Endometrium (tissue), 2 donors: ENCODE data around the gene LNP1.
"Not testable (repeated sequence)": the region's sequence is repeated elsewhere in the genome, so short reads cannot be mapped to it uniquely, and the experiment has no call there.

Experiments
- FAIRE-seq: peaks from 2 replicates; lab custom pipeline; 2012; peaks lifted over from hg19 to GRCh38; lab: Jason Lieb, UNC
- donor health status: control.
- donor health status: control.

LNP1 gene

DNA sequence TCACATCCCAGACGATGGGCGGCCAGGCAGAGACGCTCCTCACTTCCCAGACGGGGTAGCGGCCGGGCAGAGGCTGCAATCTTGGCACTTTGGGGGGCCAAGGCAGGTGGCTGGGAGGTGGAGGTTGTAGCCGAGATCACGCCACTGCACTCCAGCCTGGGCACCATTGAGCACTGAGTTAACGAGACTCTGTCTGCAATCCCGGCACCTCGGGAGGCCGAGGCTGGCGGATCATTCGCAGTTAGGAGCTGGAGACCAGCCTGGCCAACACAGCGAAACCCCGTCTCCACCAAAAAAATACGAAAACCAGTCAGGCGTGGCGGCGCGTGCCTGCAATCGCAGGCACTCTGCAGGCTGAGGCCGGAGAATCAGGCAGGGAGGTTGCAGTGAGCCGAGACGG is 77.2 kb downstream of the LNP1 start:
- not testable (repeated sequence) for FAIRE-seq

GRCh38 chr3:100480081-100480480 is 78.7 kb downstream of the LNP1 start:
- FAIRE-seq = no peak

DNA sequence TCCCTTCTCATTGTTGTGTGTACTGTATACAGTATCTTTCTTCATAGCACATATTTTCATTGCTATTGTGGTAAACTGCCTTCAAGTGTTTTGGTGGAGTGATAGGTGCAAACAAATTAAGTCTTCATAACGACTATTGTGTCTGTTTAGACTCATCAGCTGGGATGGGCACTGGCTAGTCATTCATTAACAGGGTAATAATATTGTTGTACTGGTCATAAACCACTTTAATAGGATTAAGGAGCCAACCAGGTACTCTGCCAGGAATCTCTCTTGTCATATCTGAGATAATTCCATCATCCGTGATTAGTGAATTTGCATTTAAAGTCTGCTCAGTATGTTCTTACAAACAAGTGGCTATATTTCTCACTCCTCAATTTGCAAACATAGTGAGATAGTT is 80.8 kb downstream of the LNP1 start:
- no peak for FAIRE-seq

DNA sequence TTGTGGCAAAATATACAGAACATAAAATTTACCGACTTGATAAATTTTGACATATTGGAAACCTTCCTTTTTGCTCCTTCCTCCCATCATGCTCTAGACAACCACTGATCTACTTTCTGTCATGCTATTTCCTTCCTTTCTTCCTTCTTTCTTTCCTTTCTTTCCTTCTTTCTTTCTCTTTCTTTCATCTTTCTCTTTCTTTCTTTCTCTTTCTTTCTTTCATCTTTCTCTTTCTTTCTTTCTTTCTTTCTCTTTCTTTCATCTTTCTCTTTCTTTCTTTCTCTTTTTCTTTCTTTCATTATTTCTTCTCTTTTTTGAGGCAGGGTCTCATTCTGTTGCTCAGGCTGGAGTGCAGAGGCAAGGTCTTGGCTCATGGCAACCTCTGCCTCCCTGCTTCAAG is 82.2 kb downstream of the LNP1 start:
- FAIRE-seq = no peak

GRCh38 chr3:100486808-100487207 is 85.5 kb downstream of the LNP1 start:
- no peak for FAIRE-seq

DNA sequence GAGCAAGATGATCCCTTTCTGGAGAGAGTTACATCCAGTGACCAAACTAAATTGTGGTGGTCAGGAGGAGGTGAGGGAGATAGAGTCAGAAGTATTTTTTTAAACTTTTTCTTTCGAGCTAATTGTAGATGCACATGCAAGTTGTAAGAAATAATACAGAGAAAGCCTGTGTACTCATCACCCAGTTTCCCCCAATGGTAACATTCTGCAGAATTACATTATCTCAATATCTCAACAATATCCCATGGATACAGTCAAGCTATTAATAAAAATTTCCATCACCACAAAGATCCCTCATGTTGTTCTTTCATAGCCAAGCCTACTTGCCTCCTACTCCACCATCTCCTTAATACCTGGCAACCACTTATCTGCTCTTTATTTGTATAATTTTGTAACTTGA is 87.8 kb downstream of the LNP1 start:
- no peak for FAIRE-seq

DNA sequence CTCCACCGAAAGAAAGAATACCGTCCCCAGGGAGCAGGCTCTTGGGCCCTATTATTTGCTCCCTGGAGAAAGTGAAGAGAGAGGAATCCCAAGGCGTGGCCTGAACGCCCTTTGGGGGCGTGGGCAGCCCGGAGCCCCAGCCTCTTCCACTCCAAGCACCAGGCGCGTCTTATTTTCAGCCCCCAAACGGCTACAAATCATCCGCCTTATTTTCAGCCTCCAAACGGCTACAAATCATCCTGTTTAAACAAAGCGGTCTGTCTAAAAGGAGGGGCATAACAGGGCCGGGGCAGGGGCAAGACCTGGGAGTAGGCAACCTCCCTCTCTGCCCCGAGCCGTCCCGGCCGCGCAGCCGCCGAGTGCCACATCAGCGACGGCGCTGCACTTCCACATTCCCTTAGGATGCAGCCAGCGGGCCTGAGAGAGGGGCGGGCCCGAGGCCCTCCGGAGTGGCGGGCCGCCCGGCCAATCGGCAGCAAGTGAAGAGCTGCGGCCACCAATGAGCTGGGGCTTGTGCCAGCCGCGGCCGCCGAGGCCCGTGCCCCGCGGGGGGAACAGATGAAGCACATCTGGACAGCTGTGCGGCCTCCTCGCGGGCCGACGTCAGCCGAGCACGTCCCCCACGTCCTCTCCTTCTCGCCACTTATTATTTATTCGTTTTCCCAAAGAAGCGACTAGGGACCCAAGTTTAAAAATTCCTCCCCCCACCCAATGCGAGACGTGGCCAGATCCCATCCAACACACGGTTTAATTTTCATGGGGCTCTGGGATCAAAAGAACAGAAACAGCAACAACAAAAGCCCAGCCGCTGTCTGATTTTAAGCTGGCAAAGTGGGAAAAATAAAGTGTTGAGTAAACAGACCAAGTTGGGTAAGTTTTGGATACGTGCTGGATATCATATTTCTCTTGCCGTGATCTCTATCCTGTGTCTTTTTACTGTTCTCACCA is 91.0 kb downstream of the LNP1 start, which contains the start of gene TMEM45A:
TSS of gene TMEM45A (plus strand) at position 561 of the 948 bp plus-strand sequence. CDS start 62,593 bp downstream, outside the sequence.
- no peak for FAIRE-seq

DNA sequence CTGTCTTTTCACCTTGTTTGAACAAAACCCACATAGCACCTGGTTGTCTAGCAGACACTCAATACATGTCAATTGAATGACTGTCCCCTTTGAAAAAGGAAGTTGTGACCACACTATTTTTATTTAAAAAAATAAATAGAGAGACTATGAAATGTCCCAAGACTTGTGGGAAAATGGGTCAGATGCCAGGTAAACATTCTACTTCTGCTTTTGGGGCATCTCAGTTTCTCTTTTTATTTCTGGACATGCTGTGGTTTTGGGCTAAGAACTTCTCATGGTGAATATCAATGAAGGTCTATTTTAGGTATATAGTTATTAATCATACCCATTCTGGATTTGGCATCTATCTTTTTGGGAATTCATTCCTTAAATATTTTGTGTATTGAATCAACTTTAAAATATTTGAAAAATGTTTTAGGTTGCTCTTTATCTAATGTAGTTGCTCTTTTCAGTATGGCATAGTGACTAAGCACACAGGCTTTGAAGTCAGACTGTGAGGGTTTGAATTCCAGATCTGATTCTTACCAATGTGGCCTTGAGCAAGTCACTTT is 95.4 kb downstream of the LNP1 start:
- FAIRE-seq = no peak

DNA sequence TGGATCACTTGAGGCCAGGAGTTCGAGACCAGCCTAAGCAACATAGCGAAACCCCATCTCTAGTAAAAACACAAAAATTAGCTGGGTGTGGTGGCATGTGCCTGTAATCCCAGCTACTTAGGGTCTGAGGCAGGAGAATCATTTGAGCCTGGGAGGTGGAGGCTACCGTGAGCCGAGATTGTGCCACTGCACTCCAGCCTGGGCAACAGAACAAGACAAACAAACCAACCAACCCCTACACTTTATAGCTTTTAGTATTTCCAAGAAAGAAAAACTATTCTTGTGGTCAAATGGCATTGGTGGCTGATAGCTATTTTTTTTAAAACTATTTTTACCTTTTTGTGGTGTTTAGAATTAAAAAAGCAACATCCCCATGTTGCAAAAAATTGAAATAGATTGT is 98.3 kb downstream of the LNP1 start:
- FAIRE-seq = no peak

- FAIRE-seq = no peak
Observed at GRCh38 chr3:100500320-100500880, 99.1 kb downstream of the LNP1 start.

DNA sequence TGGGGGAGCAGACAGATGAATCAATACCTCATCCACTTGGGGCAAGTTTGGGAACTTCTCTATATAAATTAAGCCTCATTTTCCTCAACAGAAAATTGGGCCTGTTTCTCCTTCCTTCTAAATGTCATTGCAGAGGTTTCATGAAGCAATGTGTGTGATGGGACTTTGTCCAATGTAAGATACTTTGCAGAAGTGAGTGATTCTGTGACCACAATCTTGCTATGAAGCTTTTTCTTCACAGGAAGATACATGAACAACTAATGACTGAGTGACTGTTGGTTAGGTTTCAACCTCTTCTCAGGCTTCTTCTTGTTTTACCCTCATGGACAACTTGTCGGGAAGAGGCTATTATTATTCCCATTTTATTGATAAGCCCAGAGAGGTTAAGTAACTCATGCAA is 102.1 kb downstream of the LNP1 start:
- no peak for FAIRE-seq
